HUDEP-2 (cell line): ENCODE measurements around the gene ST7L.
"Not testable (repeated sequence)": the region's sequence is repeated elsewhere in the genome, so short reads cannot be mapped to it uniquely, and the experiment has no call there.

Experiments
- DNase-seq, 76 experiments: peaks; one replicate each; lab custom pipeline; 2025; ENCODE audit not compliant: unreplicated experiment in 76 of 76; lab: John Stamatoyannopoulos, UW

Gene ST7L

DNA sequence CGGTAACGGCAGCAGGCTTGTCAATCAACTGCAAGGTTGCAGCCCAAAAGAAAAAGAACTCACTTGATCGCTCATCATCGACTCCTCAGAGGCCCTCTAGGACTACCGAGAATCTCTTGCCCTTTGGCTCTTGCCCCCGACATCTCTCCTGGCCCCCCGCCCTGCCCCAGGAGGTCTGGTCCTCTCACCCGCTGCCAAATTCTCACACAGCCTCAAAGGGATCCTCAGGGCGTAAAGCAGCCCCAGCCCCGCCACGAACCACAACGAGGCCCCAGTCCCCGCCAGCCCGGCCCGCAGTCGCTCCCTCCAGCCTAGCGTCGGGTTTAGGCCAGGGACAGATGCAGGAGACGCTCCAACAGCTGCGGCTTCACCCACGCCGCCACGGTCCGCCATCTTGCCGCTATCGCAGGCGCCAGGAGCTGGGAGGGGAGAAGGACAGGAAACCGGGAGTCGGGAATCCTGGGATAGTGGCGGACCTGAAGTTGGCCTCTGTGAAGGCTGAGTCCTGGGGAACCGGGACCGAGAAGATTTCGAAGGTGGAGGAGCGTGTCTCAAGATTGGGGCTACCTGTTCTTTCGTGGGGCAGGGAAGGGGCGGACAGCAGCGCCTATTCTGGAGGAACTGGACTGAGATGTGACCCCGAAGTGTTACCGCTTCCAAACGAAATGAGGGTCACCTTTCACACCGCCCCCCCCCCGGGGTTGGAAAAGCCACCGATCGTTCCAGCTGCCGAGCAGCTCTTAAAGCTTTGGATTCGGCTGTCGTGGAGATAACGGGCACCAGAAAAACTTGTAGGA, at the start of gene ST7L:
TSS of gene ST7L (minus strand) at position 421 of the 797 bp plus-strand sequence. CDS start at position 393, 28 bp downstream.
- DNase-seq = peak in 59 of 76 experiments; percentile 5 to 90 (median 48)

GRCh38 chr1:112666946-112667345, 48.0 kb upstream of the ST7L start:
- no peak for DNase-seq

DNA sequence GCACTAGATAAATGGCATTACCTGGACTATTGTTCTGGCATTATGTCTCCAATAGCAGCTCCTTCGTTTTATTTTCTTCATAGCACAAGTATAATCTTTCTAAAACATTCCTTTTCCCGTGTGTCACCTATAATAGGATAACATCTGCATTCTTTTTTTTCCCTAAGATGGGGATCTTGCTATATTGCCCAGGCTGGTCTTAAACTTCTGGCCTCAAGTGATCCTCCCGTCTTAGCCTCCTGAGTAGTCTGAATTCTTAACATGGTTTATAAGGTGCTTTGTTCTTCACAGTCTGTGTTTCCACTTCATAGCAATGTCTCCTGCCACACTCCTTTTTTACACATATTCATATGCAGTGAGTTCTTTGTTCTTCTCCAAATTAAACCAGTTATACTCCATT, 46.9 kb upstream of the ST7L start:
- no peak for DNase-seq

DNA sequence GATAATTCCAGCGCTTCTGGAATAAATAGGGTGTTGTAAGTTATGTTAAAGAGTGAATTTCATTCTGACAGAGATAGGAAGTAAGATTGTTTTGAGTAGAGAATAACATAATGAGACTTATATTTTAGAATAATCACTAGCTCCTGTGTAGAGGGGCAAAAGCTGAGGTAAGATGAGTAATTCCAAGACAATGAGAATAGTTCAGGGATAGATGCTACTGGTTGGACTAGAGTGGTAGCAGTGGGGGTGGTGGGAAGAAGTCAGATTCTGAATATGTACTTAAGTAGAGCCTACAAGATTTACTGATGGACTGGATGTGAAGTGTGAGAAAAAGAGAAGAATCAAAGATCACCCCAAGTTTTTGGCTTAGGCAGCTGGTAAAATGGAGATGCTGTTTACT, 32.3 kb upstream of the ST7L start:
- no peak for DNase-seq

- DNase-seq = no peak
Observed at GRCh38 chr1:112646225-112646624, 27.3 kb upstream of the ST7L start.

DNA sequence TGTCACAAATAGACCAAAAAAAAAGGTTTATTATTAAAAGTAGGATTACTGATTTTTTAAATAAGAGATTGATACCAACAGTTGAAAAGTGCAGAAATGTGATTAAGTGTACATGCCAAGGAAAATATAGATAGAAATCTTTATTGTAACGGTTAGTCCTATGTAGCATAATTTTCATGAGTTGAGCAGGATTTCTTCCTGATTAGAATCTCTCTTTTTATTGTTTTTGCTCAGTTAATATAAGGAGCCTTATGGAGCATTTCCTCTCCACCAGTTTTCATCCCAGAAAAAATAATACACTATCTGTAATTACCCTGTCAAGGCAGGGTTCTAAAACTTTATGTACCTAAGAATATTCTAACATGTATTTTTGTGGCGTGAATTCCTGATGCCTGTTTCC, 24.1 kb upstream of the ST7L start:
- DNase-seq = no peak

DNA sequence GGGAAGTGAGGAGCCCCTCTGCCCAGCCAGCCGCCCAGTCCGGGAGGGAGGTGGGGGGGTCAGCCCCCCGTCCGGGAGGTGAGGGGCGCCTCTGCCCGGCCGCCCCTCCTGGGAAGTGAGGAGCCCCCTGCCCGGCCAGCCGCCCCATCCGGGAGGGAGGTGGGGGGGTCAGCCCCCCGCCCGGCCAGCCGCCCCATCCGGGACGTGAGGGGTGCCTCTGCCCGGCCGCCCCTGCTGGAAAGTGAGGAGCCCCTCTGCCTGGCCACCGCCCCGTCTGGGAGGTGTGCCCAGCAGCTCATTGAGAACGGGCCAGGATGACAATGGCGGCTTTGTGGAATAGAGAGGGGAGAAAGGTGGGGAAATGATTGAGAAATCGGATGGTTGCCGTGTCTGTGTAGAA, 21.5 kb upstream of the ST7L start:
- not testable (repeated sequence) for DNase-seq

- no peak for DNase-seq
Observed at GRCh38 chr1:112638110-112638428, 19.1 kb upstream of the ST7L start.

GRCh38 chr1:112637254-112638109, 18.5 kb upstream of the ST7L start:
- DNase-seq = no peak

DNA sequence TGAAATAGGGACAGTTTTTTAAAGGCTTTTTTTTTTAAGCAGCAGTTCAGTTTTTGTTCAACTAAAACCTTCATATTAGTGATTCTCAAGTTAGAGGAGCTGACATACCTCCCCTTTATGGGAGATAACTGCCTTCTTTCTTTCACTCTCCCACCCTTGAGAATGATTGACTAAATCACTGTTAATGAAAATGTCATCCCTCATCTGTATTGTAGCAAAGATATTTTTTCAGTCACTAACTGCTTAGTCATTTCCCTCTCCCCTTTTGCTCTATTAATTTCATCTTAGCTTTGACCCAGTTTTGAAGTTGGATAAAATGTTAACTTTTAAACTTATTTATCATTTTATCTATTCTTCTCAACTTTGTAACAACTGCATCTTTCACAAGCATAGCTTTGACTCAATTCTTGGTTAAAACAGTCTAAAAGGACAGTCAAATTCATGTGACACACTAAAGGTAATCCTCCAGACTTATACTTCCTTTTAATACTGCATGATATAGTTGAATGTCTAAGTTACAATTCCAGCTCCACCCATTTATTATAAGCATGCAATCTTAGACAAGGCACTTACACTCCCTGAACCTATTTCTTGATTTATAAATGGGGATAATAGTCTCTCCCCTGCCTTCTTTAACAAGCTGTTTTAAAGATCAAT, 17.8 kb upstream of the ST7L start:
- DNase-seq = no peak

- DNase-seq = no peak
Observed at GRCh38 chr1:112636056-112636455, 17.1 kb upstream of the ST7L start.

- no peak for DNase-seq
Observed at GRCh38 chr1:112634367-112634766, 15.4 kb upstream of the ST7L start.

GRCh38 chr1:112633628-112634027, 14.7 kb upstream of the ST7L start:
- DNase-seq = peak in 12 of 76 experiments; percentile 9 to 54 (median 42)

DNA sequence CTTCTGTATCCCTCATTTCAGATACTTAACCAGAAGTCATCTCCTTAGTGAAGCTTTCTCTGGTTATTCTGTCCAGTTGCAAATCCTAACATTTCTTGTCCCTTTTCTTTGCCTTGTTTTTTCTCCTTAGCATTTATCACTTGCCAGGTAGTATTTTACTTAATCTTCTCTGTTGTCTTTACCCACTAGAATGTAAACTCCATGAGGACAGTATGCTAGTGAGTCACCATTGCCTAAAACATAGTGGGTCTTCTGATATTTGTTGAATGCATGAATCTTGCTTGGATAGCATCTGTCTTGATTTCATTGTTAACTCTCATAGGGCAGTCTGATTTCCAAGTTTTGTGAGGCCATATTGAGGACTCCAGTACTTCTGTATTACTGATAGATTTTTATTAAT, 10.3 kb upstream of the ST7L start:
- DNase-seq = no peak

GRCh38 chr1:112628516-112628915, 9.6 kb upstream of the ST7L start:
- DNase-seq = no peak

DNA sequence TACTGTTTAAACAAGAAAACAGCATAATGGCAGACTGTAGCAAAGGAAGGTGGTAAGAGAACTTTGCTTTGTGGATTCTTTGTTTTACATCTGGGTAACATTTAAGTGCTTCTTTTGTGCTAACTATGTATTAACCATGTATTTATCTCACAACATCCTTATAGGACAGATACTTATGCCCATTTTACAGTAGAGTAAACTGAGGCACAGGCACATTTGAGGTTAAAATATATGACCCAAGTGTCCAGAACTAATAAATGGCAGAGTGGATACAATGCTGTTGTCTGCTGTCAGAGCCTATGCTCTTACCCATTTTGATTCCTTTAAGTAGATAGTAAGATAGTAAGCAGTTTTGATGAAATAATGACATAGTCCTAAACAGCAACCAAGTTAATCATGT, 7.9 kb upstream of the ST7L start:
- no peak for DNase-seq

DNA sequence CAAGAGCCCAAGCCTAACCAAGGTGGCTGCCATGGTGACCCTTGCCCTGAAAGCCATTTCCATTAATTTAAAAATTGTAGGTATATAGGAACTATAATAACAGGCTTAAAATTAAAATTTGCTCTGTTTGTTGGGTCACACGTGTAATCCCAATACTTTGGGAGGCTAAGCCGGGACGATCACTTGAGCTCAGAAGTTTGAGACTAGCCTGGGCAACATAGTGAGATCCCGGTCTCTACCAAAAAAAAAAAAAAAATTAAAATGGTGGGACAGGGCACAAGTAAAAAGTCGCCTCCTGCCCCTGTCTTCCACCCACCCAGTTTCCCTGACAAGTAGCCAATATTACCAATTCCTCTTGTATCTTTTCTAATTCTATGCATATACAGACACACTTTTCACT, 7.3 kb upstream of the ST7L start:
- DNase-seq = no peak

DNA sequence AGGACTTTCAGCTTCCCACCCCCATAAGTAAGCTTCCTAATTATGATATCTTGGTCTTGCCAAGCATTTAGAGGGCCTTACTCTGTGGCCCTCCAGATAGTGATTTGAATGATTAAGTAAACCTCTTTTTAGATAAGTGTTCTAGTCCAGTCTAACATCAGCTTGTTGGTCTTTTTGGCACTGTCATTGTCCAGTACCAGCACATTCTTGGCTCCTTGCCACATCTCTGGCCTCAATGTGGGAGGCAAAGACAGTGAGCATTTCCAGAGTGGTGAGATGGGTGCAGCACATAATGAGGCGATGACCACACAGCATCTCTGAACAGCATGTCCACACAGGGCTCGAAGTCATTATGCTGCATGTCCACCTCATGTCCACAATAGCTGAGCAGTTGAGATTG, 6.8 kb upstream of the ST7L start:
- peak in 54 of 76 experiments; percentile 3 to 75 (median 27) for DNase-seq

- peak in 1 of 76 experiments; percentile 4 for DNase-seq
Observed at GRCh38 chr1:112624493-112624892, 5.6 kb upstream of the ST7L start.

DNA sequence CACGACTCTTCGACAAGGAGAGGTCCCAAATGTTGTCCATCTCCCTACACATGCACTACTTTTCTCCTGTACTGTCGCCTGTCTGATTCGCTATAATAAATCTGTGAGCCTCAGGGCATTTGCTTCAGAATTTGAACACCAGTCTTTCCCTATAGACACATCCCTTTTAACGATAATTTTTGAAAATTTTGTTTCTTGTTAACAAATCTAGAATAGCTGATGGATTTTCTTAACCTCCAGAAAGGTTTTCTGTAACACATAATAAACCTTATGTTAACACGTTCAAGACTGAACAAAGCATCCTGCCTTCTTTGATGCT, 1.4 kb upstream of the ST7L start:
- no peak for DNase-seq

DNA sequence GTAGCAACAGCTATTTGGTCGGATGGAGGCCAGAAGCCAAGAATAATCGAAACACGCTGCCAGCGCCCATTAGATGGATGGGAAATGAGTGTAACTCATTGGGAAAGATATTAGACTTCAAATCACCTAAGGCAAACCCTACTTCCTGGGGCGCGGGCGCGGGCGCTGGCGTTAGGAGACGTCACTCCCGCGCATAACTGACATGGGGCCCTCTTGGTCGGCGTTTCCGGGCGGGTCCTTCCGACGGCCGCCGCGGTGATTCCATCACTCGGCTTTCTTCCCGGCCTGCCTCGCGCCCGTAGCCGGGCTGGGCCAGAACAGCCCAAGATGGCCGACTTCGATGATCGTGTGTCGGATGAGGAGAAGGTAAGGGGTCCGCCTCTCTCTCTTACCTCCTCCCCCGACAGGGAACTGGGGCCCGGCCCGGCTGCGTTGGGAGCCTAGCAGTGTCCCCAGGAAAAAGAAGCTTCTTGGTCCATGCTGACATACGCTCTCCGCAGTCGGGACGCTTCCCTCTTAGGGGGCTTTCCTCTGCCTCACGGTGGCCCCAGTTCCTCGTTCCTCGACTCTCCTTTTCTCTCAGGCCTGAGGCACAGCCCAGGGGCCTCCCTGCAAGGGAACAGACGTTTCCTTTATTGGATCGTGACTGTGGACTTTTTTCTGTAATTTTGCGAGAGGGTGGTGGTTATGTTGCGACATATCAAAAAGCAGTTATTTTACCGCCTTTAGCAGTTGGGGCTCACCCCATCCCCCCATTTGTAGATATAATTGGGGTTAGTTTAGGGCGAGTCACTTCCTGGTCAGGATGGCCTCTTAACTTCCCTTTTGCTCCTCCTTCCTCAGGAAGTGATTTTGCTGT, 806 bp upstream of the ST7L start, which contains the start of gene CAPZA1:
TSS of gene CAPZA1 (plus strand) at position 315 of the 859 bp plus-strand sequence. CDS start at position 328, 13 bp downstream.
- DNase-seq = peak in 74 of 76 experiments; percentile 7 to 91 (median 83)
